HG03575 (cell line): Measurements from ENCODE around the gene SCGB1D1.

Experiments used
- ATAC-seq: cut with Tn5 transposase; IDR thresholded peaks from one replicate; pipeline ENCODE4 v1.9.1; 2021; ENCODE audit not compliant: unreplicated experiment, insufficient number of reproducible peaks, low FRiP score; ENCODE audit errors: extremely low read depth

Gene SCGB1D1, protein sequence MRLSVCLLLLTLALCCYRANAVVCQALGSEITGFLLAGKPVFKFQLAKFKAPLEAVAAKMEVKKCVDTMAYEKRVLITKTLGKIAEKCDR

DNA sequence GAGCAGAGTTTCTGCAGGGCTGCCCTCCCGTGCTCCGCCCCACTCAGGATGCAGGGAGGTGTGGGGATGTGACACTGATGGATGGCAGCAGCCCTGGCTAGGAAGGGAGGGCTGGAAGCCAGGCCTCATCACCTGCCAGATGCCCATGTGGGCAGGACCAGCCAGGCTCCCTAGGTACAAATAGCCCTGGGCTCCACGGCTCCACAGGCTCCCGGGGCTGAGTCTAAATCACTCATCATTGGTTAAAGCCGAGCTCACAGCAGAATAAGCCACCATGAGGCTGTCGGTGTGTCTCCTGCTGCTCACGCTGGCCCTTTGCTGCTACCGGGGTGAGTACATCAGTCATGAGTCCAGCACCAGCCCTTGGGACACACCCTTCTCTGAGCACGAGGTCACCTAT lies at the start of gene SCGB1D1:
SCGB1D1 (plus strand) TSS at position 206 of the 400 bp plus-strand sequence; CDS start at position 275, 69 bp downstream.
- ATAC-seq: no peak

DNA sequence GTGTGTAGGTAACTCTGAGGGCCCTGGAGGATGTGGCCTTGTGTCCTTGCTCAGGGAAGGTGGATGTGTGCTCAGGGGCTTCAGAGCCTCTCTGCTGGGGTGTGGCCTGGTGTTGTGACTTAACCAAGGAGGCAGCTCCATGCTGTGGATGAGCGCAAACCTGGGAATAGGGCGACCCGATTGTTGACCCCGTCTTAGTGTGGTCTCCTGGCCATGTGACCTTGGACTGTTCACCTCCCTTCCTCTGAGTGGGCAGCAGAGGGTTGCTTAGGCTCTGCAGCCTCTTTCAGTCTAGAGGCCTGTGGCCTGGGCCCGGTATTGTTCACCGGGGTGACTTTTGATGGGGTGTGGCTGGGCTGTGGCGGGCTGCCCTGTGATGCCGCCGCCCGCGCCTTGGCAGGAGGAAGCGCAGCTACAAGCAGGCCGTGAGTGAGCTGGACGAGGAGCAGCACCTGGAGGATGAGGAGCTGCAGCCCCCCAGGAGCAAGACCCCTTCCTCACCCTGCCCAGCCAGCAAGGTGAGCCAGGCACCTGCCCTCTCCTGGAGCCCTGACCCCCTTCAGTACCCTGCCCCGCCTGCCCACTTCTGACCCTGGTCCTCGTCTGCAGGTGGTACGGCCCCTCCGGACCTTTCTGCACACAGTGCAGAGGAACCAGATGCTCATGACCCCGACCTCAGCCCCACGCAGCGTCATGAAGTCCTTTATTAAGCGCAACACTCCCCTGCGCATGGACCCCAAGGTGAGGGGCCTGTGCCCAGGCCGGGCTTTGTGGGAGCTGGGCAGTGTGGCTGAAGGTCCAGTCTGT lies 49.5 kb upstream of the SCGB1D1 start:
- no peak for ATAC-seq

DNA sequence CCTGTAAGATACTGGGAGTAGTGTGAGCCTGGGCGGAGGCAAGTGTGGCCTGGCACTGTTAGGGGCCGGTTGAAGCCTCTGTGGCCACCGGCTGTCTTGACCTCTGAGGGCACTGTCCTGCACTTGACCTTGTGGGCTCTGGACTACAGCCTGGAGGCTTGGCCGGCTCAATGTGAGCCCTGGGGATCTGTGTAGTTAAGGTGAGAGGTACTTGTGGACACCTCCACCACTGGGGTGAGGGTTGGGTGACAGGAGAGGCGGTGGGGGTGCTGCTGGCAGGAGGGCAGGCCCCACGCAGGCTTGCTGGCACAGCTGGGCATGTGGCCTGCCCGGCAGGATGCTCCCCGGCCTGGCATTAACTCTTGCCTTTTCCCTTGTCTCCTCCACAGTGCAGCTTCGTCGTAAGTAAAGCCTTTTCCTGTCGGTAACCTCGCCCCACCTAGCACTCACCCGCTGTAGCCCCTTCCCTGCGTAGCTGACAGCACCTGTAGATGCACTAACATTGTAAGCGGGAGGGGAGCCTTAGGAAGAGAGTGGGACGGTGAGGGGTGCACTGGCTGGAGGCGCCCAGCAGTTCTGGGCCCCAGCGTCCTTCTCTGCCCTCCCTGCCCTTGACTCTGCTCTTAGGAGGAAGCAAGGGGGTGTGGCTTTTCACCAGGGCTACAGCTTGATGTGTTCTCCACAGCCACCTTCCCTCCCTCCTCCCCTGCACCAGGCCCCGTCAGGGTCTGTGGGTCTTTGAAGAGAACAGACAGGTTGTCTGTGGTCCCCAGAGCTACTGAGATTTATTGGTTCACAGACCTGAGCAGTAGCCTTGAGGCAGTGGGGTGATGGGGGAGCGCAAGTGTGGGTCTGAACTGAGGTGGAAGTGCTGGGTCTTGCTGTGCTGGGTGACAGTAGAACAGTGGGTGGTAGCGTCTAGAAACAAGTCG lies 48.6 kb upstream of the SCGB1D1 start:
- ATAC-seq: no peak

DNA sequence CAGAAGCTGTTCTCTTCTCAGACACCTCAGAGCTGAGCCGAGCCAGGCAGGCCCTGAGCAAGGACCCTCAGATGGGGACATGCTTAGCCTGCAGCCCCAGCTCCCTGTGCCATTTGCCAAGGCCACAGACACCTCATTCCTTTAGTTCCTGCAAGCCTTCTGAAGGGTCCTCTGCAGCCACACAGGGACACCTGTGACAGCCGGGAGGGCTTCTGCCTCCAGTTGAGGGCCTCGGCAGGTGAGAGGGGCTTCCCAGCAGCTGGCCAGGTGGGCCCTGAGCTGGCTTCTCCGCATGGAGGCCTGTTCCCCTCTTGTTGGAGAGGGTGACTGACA lies 48.0 kb upstream of the SCGB1D1 start:
- ATAC-seq: no peak

DNA sequence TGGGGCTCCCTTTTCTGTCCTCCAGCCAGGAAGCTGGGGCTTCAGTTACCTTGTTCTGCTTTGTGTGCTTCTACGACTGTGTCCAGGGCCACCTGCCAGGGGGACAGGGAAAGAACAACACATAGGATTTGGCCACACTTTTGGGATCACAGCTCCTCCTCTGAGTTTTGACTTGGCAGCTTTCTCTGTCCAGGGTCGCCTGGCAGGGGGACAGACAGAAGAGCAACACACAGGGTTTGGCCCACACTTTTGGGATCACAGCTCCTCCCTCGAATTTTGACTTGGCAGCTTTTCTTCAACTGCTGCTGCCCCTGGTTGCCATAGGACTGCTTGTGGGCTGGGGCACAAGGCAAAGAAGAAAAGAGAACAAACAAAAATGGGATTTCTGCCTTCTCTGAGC lies 47.1 kb upstream of the SCGB1D1 start:
- no peak for ATAC-seq

DNA sequence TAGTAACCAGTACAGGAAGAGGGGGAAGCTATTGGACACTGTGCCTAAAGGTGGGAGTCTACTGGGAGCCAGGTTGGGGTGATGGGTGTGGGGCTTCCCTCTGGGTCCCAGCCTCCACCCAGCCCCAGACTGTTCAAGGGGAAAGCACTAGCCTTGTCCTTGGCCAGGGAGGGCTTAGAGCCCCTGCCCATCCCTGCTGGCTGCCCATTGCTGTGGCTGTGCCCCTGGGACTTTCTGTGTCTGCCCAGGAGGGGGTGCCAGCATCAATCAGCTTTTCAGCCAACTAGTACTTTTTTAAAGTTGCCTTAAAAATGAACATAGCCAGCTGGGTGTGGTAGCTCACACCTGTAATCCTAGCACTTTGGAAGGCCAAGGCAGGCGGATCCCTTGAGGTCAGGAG lies 46.3 kb upstream of the SCGB1D1 start:
- no peak for ATAC-seq

DNA sequence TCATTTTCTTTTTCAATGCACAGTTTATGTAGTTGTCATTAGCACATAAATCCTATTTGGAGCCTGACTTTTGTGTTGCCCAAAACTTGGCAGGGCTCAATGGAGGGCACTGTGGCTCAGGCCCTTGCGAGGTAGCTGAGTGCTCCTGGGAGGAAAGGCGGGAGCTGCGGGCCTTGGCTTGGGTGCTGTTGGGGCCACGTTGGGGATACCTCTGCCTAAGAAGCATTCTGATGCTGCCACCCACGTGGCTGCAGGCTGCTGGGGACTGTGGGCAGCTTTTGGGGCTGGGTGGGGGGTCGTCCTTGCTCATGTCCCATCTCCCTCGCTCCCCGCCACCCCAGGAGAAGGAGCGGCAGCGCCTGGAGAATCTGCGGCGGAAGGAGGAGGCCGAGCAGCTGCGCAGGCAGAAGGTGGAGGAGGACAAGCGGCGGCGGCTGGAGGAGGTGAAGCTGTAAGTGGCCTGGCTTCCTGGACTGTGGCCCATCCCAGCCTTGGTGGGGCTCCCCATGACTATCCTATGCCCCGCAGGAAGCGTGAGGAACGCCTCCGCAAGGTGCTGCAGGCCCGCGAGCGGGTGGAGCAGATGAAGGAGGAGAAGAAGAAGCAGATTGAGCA lies 45.3 kb upstream of the SCGB1D1 start:
- ATAC-seq: no peak

DNA sequence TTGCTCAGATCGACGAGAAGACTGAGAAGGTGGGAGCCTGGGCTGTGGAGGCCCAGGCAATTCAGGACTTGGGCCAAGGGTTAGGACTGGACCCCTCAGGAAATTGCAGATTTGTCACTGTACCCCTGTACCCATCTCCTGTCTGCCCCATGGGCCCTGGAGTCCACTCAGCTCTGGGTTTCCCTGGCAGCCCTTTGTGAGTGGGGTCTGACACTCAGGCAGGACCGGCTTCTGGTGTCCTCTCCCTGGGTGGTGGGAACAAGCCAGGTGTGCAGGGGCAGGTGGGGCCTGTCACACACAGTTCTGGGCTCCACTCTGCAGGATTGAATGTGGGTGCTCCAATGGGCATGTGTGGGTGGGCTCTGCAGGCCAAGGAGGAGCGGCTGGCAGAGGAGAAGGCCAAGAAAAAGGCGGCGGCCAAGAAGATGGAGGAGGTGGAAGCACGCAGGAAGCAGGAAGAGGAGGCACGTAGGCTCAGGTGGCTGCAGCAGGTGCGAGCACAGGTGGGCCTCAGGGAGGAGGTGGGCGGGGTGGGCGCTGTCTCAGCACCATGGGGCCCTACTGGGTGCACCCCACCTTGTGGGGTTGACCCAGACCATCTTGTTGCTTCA lies 44.6 kb upstream of the SCGB1D1 start:
- ATAC-seq: no peak

DNA sequence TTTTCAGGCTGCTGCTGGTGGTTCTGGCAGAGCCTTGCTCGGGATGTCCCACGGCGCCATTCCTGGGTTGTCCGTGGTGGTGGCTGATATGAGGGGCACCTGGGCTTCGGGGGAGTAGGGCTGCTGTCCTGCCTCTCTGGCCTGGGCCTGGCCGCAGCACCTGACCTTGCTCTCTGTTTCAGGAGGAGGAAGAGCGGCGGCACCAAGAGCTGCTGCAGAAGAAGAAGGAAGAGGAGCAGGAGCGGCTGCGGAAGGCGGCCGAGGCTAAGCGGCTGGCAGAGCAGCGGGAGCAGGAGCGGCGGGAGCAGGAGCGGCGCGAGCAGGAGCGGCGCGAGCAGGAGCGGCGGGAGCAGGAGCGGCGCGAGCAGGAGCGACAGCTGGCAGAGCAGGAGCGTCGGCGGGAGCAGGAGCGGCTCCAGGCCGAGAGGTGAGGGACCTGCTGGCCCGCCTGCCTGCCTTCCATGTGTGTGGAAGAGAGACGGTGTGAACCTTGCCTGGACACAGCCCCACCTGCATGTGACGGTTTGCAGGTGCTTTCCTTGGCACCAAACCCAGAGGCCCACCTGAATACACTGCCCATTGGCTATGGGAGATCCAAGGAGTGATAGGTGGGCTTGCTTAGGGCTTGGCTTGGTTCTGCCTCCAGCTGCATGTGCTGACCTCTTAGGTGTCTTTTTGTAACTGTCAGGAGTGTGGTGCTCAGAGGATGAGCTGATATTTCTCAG lies 43.4 kb upstream of the SCGB1D1 start:
- ATAC-seq: no peak

DNA sequence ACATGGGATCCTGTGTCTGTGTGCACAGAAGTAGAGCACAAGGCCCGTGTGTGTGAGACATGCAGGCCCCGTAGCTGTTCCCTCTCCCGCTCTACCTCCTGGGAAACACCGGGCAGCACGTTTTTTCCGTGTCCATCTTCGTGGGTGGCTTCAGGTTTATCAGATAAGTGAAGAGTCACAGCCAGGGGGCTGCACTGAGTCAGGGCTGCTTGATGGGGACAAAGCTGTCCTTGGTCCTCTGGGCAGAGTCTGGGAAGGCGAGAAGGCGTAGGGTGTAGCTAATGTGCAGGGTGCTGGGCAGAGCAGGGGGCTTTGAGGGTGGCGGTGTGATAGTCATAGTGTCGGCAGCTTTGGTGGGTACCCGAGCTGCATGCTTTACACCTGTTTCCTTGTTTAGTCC lies 42.5 kb upstream of the SCGB1D1 start:
- no peak for ATAC-seq

DNA sequence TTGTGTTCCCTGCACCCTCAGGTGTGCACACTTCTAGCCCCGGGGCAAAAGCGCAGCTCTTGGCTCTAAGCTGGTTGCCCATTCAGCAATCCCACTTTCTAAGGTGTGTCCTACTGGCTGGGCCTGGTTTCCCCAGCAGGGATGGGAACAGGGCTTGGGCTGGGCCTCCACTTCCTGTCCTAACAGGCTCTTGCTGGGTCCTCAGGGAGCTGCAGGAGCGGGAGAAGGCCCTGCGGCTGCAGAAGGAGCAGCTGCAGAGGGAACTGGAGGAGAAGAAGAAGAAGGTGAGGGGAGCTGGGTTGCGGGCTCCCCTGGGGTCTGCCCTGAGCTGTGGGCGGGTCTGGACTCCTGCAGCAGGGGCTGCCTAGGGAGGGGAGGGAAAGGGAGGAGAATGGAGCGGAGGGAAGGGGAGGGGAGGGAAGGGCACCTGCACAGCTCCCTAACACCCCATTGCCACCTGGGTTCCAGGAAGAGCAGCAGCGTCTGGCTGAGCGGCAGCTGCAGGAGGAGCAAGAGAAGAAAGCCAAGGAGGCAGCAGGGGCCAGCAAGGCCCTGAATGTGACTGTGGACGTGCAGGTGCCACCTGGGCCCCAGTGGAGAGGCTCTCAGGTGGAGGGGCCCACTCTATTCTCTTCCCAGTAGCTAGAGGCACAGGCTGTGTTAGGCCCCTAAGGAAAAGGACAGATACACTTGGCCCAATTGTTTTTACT lies 41.6 kb upstream of the SCGB1D1 start:
- no peak for ATAC-seq

DNA sequence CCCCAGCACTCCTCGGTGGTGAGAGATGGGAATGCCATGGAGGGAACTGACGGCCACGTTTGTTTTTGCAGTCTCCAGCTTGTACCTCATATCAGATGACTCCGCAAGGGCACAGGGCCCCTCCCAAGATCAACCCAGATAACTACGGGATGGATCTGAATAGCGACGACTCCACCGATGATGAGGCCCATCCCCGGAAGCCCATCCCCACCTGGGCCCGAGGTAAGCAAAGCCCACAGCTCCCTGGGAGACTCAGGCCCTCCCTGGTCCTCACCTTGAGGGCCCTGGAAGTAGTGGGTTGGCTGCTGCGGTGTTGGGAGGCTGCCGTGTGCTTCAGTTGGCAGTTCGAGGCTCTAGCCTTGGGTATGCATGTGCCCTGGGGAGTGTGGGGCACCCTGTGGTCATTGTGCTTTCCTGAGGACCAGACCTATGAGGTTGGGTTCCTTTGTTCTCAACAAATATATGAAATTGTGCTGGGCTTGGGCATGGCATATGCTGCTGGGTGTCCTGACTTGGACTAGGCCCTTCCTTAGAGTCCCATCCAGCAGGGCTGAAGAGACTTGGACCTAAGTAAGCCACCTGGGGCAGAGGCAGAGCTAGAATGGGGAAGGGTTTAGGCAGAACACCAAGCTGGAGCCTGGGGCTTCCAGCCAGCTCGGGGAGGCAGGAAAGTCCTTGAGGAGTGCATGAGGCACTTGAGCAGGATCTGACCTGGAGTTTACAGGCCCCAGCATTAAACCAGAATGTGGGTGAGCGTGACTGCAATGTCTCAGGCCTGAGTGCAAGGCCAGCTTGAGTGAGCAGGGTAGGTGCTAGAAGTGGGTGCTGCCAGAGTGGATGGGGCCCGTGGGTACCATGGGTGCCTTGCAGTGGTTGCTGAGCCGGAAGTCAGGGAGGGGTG lies 39.8 kb upstream of the SCGB1D1 start:
- no peak for ATAC-seq

DNA sequence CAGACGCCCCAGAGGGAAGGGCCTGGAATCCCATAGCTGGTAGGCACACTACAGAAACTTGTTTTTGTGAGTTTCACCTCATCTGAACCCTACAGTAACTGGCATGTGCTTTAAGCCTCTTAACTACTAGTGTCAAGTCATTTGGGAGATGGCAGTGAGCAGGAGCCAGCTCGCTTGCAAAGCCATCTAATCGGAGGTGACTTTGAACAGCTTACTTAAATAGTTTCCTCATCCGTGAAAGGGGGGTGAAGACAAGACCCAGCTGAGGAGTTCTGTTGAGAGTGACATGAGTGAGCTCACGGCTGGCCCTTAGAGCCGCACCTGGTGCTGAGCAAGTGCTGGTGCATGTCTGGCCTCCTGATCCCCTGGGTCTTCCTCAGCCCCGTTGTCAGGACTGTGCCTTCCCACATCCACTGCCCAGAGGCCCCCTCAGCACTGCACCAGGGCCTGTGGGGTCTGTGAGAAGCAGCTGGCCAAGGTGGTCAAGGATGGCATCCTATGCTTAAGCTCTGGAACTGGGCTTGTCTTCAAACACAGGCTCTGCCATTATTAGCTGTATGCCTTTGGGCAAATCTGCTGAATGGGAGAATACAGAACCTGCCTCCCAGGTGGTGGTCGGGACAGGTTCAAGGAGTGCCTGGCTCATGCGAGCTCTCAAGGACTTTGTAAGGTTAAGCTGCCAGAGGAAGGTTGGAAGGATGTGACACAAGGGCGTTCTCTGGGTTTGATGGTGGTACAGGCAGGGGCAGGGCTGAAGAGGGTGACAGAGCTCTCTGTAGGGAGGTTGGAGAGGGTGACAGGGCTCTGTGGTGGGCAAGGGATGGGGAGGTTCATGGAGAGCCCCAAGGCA lies 38.9 kb upstream of the SCGB1D1 start:
- no peak for ATAC-seq

DNA sequence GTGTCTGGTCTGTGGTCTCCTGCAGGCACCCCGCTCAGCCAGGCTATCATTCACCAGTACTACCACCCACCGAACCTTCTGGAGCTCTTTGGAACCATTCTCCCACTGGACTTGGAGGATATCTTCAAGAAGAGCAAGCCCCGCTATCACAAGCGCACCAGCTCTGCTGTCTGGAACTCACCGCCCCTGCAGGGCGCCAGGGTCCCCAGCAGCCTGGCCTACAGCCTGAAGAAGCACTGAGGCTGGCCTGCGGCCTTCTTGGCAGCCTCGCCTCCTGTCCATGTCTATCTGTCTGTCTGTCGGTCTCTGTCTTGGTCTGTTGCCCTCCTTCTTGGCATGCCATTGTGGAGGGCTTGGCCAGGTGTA lies 38.3 kb upstream of the SCGB1D1 start:
- ATAC-seq: no peak

DNA sequence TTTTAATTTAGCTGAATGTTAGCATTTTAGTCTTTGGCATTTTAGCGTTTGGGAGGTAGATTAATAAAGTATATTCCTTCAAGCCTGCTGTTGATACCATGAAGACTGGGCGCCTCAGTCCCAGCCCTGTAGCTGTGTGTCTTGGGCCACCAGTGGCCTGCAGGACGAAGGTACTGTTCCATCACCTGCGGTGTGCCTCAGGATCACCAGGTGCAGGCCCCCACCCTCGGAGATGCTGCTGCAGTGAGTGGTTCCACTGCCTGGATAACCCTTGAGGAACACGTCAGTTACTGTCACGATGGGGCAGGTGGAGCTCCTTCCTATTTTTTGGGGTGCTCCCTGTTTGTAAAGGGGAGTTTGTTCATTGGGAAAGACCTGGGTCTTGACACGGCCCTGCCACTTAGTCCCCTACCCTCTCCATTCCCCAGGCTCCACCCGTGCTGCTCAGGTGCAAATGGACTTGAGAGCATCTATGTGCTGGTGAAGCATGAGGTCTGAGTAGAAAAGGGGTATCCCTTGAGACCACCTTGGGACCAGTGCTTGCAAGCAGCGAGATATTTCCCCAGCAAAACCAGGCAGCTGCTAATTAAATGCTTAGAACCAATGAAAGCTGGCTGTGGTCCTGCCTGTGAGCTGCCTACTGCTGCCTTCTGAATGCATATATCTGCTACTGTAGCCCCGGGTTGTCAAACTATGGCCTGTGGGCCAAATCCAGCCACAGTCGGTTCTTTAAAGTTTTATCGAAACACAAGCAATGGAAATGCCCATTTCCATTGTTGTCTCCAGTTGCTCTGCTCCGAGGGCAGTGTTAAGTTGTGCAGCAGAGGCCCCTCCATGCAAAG lies 37.5 kb upstream of the SCGB1D1 start:
- no peak for ATAC-seq

DNA sequence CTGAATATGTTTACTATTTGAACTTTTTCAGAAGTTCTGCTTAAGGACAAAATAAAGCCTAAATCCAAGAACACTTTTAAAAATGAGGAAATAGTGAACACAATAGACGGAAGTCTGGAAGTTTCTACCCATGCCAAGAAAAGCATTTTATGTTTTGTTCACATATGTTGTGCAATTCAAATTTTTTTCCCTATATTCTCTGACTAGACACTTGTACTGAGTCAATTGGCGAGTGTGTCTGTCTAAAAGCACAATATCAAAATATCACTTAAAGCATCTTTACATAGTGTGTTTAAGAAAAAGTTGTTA lies 37.0 kb upstream of the SCGB1D1 start:
- no peak for ATAC-seq
